Measurements from ENCODE around the gene ST6GALNAC5.
"Not testable (repeated sequence)": the region's sequence is repeated elsewhere in the genome, so short reads cannot be mapped to it uniquely, and the experiment has no call there.

ST6GALNAC5 gene

DNA sequence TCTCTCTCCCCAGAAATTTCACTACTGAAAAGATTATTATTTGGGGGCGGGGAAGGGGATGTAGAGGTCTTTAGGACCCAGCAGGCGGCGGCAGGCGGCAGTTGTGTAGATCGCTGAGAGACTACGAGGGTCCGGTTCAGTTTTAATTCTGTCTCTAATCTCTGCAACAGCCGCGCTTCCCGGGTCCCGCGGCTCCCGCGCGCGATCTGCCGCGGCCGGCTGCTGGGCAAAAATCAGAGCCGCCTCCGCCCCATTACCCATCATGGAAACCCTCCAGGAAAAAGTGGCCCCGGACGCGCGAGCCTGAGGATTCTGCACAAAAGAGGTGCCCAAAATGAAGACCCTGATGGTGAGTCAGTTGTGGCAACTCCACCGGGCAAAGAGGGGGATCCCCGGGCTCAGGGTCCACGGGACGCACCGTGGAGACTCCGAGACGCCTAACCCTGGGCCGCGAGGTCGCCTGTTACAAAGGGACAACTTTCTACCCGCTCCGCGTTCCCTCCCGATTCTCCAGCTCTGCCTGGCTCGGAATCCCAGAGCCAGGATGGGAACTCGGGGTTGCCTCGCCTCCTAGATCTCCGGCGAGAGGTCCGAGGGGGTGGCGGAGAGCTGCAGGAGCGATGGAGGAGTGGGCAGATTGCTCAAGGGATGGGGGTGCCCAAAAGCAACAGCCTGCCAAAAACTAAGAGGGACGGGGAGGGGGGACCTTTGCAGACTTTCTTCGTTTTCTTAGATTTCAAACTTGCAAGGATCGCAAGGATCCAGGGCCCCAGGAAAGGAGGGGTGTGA lies at the start of gene ST6GALNAC5:
Gene ST6GALNAC5, plus strand, starts transcription at position 139 of the 789 bp plus-strand sequence.
- no peak for DNase-seq

DNA sequence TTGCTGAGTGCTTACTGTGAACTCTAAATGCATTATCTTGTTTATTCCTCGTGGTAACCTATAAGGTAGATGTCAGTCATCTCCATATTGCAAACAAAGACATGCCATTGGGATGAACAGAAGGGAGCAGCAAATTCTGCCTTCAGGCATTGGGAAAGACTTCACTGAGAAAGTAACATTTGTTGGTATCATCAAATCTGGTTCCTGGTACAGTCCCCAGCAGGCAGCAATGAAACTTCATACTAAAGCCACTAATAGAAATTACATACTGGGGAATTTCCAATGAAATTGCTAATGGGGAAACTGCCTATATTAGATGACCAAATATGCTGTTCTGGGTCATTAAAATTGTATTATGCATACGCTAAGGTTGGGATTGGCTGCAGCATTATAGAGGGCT lies 47.3 kb upstream of the ST6GALNAC5 start:
- no peak for DNase-seq

DNA sequence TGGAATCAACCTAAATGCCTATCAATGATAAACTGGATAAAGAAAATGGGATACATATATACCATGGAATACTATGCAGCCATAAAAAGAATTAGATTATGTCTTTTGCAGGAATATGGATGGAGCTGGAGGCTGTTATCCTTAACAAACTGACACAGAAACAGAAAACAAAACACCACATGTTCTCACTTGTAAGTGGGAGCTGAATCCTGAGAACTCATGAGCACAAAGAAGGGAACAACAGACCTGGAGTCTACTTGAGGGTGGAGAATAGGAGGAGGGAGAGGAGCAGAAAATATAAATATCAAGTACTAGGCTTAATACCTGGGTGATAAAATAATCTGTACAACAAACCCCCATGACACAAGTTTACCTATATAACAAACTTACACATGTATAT lies 44.3 kb upstream of the ST6GALNAC5 start:
- not testable (repeated sequence) for DNase-seq

DNA sequence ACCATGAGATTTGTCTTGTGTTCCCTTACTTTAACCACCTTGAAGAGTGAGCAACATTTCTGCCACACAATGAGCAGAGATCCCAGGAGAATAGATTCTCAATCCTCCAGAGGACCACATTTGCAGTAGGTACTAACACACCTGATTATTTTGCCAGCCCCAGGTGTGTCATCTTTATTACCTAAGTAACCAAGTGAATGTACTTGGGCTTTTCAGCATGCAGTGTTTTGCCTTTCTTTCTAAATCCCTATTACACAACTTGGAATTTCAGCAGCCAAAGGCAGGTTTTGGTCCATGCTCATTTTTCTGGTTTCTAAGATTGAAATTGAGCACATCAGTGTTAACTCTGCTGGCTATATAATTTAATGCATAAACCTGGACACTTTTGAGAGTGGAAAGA lies 43.2 kb upstream of the ST6GALNAC5 start:
- no peak for DNase-seq

DNA sequence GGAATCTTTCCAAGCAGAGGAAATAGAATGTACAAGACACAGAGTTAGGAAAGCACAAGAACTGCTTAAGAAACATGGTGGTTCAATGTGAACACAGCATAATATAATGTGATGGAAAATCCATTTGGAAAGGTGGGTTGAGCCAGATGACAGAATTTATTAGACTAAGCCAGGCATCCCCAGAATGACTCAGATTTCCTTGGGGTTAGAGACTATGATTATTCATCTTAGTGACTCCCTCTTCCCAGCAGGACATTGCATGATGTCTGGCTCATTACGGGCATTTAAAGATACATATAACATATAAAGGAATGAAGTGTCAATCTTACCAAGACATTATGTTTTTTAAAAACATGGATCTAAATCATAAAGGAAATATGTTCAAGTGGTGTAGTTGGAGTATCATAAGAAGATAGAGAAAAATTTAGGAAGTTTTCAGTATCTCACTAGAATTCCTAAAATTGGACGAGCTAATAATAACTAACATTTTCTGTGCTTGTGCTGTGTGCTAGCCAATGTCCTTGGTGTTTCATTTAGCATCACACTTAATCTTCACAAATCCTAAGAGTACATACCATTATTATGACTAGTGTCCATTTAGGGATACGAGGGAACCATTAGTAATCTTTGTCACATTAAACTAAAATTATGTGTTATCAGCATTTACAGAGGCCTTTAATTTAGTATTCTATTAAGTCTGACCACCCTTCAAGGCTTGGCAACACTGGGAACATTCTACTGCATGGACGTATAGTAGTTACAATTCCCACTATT lies 41.0 kb upstream of the ST6GALNAC5 start:
- DNase-seq = no peak

DNA sequence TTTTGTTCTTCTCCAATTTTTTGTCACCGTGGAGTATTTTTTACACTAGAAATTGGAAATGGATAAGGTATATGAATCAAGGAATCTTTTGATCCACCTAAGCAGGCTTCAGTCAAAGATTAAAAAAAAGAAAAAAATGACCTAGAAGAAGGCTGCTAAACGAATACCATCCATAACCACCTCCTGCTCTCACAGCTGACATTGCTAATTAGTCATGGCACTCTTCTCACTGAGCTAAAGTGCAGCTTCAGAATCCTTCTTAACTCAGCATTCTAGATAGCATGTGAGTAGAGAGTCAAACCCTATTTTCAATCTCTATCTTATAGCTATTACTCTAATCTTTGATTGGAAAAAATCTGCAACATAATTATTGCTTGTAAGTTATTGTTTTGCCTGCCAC lies 40.2 kb upstream of the ST6GALNAC5 start:
- DNase-seq = no peak

DNA sequence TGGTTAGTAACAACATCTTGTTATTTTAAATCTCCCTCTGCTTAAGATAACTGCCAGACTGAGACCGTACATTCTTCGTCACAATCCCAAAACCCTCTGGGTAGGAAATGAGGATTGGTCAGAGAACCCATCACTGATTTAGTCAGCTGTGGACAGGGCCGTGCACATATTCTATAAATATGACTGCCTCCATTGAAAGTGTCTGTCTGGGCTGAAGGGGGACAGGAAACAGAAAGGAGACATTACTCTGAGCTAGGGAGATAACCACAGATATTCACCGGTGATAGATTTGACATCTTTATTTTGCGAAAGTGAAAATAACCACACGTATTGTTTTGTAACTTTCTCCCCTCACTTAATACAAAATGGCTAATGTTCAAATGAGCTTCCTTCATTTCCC lies 36.9 kb upstream of the ST6GALNAC5 start:
- DNase-seq = no peak

DNA sequence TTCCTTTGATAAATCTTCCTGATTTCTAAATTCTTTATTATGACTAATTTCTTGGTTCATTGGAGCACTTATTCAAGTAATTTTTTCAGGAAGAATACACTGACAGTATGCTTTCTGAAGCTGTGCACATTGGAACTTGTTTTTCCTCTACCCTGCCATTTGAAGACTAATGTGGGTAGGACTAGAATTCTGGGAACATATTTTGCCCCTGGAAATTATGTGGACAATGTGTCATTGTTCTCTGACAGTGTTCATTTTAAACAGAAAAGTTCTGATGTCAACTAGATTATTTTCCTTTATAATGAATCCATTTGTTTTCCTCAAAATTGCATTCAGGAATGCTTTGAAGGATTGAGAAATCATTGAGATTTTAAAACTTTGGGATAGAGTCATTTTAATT lies 34.8 kb upstream of the ST6GALNAC5 start:
- no peak for DNase-seq

DNA sequence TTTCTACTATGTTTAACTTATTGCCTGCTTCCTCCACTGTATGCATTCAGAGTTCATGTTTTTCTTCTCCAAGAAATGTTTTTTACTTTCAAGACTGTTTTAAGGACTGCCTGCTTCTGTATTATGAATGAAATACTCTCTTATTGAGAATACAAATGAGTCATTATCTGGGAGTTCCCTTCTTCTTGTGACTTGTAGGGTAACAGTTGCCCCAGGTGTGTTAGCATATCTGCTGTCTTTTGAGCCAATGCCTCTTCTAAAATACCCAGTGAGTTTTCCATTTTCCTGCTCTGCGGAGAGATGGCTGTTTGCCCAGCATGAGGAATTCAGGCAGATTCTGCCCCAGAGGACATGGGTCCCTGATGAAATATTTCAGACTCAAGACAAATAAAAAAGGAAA lies 34.1 kb upstream of the ST6GALNAC5 start:
- no peak for DNase-seq

DNA sequence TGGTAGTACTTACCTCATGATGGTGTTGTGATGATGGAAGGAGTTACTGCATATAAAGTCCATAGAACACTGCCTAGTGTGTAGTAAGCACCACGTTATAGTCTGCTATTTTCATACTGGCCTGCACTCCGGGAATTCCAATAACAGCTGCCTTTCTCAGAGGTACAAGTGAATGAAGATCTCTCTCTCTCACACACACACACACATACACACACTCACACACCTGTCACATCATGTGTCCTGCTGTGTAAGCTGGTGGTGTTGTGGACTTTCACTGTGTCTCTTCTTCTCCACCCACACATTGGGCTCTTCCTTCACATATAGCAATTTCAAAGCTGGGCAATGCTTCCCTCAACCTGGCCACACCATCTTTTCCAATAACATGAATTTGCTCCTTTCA lies 33.4 kb upstream of the ST6GALNAC5 start:
- DNase-seq = no peak

DNA sequence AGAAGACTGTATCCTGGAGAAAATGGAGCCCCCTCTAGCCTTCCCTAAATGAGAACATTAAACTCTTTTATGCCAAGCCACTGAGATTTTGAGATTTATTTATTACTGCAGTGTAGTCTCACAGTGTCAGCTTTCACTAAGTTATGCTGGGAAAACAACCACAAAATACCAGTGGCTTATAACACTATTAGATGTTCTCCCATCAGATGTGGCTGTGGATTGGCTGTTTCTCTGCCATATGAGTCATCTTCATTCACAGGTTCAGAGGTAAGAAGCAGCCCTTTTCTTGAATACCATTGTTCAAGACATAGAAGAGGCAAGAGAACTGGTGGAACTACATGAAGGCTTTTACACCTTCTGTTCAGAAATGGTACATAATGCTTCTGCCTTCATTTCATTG lies 32.1 kb upstream of the ST6GALNAC5 start:
- DNase-seq = no peak

DNA sequence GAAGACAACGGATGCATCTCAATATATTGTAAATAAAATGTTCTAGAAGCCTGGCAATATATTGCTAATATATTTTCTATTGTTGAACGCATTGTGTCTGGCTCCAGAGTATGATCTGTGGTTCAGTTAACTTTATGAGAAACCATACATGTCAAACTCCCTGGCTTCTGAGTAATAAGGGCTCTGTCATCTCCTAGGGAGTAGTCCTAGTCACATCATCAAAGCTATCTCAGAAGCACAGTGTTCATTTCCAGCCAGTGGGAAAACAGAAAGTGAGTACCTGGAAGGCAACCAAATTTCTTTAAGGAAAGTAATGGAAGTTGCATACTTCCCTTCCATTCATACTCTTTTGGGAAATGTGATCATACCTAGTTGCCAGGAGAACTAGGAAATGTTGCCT lies 27.0 kb upstream of the ST6GALNAC5 start:
- no peak for DNase-seq

DNA sequence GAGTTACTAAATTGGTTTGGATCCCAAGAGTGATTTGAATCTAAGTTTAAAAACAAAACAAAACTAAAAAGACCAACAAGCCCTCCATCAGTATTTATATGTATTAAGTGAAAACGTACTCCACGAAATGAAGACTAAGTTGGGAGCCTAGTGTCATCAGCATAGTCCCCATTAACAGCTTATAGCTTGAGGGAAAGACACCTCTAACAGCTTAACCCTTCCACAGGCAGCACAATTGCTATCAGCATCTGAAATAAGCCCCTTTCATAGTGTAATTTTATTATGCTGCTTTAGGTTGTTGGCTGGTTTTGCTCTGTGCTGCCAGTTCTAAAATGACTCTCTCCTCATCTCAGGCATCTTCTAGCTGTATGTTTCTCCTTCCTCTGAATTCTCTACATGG lies 25.8 kb upstream of the ST6GALNAC5 start:
- no peak for DNase-seq

DNA sequence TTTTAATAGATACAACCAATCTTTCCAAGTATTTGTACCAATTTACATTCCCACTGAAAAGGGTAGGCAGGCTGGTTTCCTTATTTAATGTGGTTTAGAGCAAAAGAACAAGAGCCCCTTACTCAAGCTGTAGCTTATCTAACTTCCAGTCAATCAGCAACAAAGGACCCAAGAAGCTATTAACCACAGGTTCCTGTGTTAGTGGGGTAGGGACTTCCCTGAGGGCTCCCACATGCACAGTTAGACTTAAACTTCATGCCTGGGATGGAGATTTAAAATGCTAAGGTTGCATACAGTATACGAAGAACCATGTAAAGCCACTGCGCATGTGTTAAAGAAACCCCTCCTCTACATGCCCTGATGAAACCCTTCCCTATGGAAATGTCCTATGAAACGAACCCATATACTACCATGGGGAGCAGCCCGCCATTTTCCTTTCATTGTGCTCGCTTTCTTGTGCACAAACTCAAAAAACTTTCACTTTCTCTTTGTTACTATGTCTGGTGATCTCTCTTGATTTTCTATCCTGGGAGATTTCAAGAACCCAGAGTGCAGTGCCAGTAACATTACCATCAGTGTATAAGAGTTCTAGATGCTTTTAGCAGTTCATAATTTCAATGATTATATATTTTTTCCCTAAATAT lies 23.3 kb upstream of the ST6GALNAC5 start:
- DNase-seq = no peak

DNA sequence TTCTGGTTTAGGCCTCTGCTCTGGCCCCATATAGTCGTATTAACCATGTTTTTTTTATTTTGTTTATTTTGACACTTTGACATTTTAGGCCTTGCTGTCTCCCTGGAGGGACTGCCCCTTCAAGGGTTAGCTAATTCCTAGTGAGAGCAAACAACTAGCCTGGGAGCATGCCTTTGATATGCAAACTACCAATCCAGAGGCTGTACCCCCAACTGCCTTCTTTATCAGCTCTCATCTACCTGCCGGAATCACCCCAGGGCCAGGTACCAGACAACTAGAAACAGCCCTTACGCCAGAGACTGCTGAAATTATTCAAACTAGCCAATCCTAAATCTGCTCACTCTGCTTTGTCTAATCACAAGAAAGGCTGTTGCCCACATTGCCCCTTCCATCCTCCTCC lies 13.0 kb upstream of the ST6GALNAC5 start:
- no peak for DNase-seq

DNA sequence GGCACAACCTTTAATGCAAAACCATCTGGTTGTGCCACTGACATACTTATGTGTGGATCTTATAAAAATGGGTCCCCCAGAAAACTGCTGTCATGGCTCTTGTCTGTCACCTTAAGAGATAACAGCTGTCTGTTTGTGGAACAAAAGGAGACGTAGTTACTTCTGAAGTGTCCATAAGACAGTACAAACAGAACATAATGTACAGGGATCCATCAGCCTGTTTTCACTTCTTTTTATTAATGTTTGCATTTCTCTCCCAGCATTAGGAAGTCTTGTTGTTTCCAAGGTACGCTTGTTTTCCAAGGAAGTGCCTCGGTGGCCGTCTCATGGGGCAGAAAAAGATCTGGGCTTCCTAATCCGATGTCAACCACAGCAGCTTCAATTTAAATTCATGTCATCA lies 11.2 kb upstream of the ST6GALNAC5 start:
- no peak for DNase-seq

DNA sequence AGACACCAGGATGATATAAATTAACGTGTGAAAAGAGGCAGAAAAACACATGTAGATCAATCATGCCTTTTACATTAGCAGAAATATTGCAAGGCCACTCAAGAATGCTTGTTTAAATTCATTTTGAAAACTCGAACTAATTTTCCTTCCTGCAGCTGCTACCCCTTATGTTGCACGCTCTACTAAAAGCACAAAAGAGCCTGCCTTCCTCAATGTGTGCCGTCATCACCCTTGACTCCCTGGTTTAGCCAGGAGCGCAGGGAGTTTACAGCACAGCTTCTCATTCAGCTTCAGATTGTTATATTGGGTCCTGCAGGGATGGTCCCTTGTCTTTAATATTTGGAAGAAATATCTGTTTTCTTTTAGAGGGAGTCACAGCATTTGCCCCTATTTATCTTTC lies 10.1 kb upstream of the ST6GALNAC5 start:
- no peak for DNase-seq

DNA sequence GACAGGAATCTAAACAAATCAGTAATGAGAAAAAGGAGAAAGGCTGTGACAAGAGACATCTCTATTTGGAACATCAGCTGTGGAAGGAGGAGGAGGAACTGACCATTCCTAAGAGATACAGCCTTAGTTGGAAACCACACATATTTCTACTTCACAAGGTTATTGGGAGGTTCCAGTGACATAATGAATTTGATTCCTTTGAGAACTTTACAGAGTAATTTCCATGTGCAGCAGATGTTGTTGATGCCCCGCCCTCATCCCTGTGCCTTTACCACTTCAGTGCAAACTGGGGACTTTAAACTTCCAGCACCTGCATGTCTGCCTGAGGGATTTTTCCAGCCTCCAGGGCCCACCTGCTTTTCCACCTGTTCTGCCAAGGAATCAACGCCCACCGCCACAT lies 9.3 kb upstream of the ST6GALNAC5 start:
- no peak for DNase-seq

DNA sequence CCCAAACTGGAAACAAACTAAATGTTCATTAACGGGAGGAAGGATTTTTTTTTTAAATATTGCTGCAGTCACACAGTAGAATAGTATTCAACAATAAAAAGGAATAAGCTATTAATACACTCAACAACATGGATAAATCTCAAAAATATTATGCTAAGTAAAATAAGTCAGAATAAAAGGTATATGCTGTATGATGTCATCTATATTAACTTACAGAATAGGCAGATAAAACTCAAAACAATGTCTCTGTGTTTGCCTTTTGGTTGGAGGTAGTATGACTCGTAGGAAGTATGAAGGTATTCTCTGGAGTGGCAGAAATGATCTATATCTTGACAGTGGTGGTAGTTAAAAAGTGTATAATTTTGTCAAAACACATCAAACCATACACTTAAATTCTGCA lies 6.1 kb upstream of the ST6GALNAC5 start:
- no peak for DNase-seq

DNA sequence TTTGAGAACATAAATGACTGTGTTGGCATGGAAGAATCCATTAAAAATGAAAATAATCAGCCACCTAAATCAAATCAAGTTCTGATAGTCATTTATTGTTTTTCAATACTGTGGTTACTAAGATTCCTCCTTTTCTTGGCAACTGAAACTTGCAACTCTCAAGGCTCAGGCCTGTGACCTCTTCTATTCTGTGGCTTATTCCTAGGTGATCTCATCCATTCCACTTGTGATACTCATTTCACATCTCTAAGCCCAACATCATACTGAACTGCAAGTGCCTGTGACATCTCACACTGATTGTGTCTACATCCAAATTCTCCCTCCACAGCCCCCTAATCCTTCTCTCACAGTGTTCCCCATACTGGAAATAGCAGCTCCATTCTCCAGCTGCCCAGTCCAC lies 4.8 kb upstream of the ST6GALNAC5 start:
- no peak for DNase-seq

DNA sequence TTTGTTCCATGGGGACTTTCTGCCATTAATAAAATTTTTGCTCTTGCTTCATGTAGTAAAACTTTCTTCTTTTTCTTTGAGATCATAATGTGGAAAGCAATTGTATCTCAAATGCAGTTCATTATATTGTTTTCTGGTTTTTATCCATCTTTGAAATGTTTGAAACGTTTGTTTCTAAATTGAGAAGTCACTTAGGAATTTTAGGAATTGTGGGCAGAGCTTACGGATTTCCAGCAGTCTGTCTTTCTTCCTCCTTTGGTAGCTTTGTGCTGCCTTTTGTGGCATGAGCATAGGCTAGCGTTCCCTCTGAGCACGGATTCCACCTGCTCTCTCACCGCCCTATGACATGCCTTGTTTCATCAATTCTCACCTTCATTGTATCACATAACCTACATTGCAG lies 2.9 kb upstream of the ST6GALNAC5 start:
- DNase-seq = no peak

DNA sequence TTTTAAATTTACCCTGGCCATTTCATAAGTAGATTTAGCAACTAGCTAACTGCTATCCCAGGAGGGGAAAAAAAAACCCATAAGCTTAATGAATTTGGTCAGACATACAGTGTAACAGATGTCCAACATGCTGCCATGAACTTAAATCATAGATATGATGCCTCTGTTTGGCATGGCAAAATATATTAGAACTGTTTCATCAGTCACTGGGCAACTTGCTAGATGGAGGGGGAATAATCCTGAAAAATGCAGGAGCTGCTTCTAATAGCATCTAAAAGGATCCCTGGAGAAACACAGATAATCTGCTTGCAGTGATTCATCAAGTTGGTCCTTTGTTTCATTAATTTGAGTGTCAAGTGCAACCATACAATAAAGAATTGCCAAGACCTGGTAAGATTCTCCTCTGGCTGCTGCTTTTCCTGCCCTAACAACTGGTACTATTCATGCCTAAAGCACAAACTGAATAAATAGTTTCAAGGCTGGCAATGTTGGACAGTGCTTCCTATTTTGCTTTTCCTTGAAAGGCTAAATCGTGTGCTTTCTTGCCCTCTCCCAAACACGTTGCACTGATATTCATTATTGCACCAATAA lies 1.5 kb upstream of the ST6GALNAC5 start:
- no peak for DNase-seq

DNA sequence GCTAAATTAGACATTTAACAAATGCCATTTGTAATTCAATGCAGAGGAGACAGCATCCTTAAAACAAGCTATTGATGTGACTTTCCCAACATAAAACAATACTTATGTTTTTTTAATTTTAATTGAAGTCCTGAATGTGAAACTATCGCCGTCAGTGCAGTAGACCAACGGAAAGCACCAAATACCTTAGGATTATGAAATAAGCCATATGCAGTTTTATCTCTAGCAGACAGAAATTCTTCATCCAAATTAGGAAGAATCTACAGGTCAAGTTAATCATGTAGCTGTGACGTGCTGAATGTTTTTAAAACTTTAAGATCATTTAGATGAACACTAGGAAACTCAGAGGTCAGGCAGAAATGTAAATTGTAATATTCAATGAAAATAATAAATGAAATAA lies 714 bp upstream of the ST6GALNAC5 start:
- no peak for DNase-seq

All from GDM1 (cell line).